Epithelial cell of proximal tubule (primary cell): ENCODE data around the gene CGB3. TPM values are rescaled to one million over a fixed set of nuclear protein-coding genes. Genes with fewer than 3 reads are reported as not detected.
"Not testable (repeated sequence)": the region's sequence is repeated elsewhere in the genome, so short reads cannot be mapped to it uniquely, and the experiment has no call there.

Source experiments
- DNase-seq: peaks from one replicate; pipeline ENCODE4 v3.0.0-alpha.2; 2011; ENCODE audit warnings: low read depth
- H3K4me3 ChIP-seq: 2 replicates; pipeline ENCODE4 v1.5.1; 2011; ENCODE audit warnings: low read depth, mild to moderate bottlenecking, low read length
- total RNA-seq: library from RNA; depleted of rRNA; stranded (reverse); fragments of >200 nt; gene quantifications from 2 replicates; pipeline ENCODE4 v1.2.3, GENCODE V29; 2015
- TF ChIP-seq, protein P1 (sequence below): conservative IDR thresholded peaks from 2 replicates; pipeline ENCODE4 v1.5.1; 2012; ENCODE audit warnings: low read depth, mild to moderate bottlenecking, low read length

CGB3 gene
- total RNA-seq, 1 donor from 2014 or later, result not detected

DNA sequence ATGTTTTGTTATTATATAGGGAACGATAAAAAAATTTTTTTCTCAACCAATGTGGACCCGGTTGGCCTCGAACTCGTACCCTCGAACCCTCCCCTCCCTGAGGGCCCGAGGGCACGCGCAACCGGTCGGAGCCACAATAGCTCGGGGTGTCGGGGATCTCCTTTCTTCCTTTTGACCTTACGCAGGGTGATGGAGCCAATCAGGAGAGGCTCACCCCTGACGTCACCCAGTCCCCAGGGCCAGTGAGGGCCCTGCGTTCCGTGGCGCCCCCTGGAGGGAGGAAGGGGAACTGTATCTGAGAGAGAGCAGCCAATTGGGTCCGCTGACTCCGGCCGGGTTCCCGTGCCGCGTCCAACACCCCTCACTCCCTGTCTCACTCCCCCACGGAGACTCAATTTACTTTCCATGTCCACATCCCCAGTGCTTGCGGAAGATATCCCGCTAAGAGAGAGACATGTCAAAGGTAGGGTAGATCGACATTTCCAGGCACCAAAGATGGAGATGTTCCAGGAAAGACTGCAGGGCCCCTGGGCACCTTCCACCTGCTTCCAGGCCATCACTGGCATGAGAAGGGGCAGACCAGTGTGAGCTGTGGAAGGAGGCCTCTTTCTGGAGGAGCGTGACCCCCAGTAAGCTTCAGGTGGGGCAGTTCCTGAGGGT lies 7.6 kb upstream of the CGB3 start, which contains the start of gene CGB2:
Gene CGB2 (plus strand): TSS at position 249 of the 660 bp plus-strand sequence. CDS start 206 bp downstream, at position 455.
- TF ChIP-seq, protein P1, sequence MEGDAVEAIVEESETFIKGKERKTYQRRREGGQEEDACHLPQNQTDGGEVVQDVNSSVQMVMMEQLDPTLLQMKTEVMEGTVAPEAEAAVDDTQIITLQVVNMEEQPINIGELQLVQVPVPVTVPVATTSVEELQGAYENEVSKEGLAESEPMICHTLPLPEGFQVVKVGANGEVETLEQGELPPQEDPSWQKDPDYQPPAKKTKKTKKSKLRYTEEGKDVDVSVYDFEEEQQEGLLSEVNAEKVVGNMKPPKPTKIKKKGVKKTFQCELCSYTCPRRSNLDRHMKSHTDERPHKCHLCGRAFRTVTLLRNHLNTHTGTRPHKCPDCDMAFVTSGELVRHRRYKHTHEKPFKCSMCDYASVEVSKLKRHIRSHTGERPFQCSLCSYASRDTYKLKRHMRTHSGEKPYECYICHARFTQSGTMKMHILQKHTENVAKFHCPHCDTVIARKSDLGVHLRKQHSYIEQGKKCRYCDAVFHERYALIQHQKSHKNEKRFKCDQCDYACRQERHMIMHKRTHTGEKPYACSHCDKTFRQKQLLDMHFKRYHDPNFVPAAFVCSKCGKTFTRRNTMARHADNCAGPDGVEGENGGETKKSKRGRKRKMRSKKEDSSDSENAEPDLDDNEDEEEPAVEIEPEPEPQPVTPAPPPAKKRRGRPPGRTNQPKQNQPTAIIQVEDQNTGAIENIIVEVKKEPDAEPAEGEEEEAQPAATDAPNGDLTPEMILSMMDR, result peak; percentile 45
- not testable (repeated sequence) for DNase-seq, H3K4me3 ChIP-seq

GRCh38 chr19:49030323-49030722 lies 6.2 kb upstream of the CGB3 start:
- H3K4me3 ChIP-seq, DNase-seq: not testable (repeated sequence)

GRCh38 chr19:49029749-49030148 lies 5.6 kb upstream of the CGB3 start:
- not testable (repeated sequence) for DNase-seq, H3K4me3 ChIP-seq

DNA sequence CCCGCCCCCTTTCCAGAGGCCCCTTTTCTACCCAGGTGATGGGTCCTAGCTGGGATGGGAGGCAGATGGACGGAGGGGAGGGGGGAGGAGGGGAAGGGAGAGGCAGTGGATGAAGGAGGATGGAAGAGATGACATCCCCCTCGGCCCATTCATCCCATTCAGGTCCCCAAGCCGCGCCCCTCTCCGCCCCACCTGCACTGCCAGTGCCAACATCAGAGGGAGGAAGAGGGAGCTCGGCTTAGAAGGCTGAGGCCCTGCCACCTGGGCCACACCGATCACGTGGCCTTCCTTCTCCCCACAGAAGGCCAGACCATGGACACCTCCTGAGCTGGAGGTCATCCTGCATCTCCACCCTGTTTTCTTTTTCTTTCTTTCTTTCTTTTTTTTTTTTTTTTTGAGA lies 4.6 kb upstream of the CGB3 start:
- DNase-seq, H3K4me3 ChIP-seq: not testable (repeated sequence)

DNA sequence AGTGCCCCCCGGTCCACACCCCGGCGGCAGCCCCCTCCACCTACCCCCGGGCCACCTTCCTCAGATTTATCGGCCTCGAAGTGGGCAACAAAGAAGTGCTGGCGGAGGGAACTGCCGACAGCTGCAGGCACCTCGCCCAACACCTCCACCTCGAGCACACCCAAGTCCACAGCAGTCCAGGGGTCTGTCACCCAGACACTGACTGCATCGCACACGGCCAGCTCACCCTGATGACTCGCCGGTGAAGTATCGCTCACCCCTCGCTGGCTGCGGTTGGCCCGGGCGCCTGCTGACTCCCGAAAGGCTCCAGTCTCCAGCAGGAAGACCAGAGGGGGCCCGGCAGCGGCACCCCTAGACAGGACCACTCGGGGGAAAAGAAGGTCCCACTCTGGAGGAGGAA lies 1.5 kb upstream of the CGB3 start:
- DNase-seq, H3K4me3 ChIP-seq: not testable (repeated sequence)

DNA sequence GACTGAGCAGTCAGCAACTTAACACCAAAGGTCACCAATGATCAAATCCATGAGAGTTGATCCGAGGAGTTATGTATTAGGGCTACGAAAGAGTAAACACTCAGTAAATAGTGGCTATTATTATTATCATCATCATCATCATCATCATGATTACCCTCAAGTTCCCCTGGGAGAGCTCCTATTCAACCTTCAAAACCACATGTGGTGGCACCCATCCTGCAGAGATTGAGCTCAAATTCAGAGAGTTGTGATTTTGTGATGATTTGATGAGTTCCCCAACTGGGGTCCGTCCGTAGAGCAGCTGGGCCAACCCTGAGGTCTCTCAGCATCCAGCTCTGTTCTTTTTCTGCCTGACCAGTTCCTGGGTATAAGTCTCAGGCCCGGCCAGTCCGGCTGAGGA lies 955 bp upstream of the CGB3 start:
- DNase-seq, H3K4me3 ChIP-seq: not testable (repeated sequence)

DNA sequence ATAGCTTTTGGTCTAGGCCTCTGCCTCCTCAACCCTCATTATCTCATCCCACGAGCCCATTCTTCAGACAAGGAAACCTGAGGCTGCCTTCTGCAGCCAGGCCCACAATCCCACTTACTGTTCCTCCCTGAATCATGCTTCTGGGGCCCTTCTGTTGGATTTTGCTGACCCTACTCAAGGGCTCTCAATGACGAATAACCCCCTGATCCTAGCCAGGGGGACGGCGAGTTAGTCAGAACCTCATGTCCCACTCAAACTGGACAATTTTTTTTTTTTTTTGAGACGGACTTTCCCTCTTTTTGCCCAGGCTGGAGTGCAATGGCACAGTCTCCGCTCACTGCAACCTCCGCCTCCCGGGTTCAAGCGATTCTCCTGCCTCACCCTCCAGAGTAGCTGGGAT lies 2.0 kb downstream of the CGB3 start:
- no peak overlapping the region for H3K4me3 ChIP-seq
- TF ChIP-seq, protein P1, result no peak
- DNase-seq, result no peak

- TF ChIP-seq, protein P1, result no peak
- DNase-seq, result no peak
- H3K4me3 ChIP-seq, result no peak overlapping the region
These were observed 2.9 kb downstream of the CGB3 start for GRCh38 chr19:49020931-49021895.

DNA sequence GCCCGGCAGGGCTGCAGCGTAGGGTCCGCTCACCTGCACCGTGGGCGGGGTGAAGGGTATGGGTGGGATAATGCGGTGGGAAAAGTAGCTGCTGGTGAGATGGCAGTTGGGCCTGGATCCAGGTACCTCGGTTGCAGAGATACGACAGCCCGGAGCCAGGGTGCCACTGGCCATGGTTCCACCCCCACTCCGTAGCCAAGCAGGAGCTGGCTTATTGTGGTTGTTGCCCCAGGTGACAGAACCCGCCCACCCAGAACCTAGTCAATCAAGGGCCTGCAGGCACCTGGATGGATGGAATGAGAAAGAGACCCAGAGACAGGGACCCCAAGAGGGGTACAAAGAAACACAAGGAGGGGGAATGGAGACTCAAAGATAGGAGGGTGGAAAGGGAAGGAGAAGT lies 3.8 kb downstream of the CGB3 start:
- DNase-seq, result no peak
- H3K4me3 ChIP-seq, result no peak overlapping the region
- TF ChIP-seq, protein P1, result no peak
